ENCODE measurements around the gene DEFB112.

DNA sequence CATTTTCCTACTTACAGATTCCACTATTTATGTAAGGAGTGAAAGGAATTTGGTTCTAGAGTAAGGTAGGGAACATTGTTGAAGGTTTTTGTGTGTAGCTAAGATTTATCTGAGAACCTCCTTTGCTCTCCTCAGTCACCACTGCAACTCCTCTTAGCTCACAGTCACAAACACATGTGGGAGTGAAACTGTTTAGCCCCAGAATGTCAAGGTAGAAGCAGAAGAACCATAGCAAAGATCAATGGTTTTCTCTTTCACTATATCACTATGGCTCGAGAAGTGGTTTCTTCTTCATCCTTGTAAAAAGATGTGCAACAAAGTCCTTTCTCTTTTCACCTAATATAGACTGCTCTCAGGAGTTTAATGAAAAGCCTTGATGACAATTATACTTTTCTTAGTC is 6.5 kb upstream of the DEFB112 start:
- no peak for TF ChIP-seq POLR2A (IDR thresholded peaks at IDR 0.05; ENCODE audit: low read length)
- no peak for TF ChIP-seq GATA1 (IDR thresholded peaks at IDR 0.05; ENCODE audit: low read depth, low read length)

Measured in erythroblast (primary cell).